Esophagus squamous epithelium (tissue), 4 donors: ENCODE data around the gene TAF1.
"Not testable (repeated sequence)": the region's sequence is repeated elsewhere in the genome, so short reads cannot be mapped to it uniquely, and the experiment has no call there.

Source experiments
- CTCF ChIP-seq, 6 experiments: fragments of 450-650 bp in 4 of 6; fragments of 200-600 bp in 2 of 6; sonication (generic) in 2 of 6; IDR thresholded peaks; one replicate each; pipeline ENCODE4 v1.5.1; 2016 to 2019; ENCODE audit warnings: antibody characterized with exemption in 6 of 6, mild to moderate bottlenecking in 4 of 6, moderate library complexity in 4 of 6
- POLR2A ChIP-seq, 4 donors: fragments of 450-650 bp; IDR thresholded peaks; one replicate each; pipeline ENCODE4 v1.6.1; 2017; ENCODE audit warnings: antibody characterized with exemption in 4 of 4, mild to moderate bottlenecking in 4 of 4, moderate library complexity in 3 of 4

- TF ChIP-seq CTCF, POLR2A (IDR thresholded peaks at IDR 0.05): not testable (repeated sequence)
Observed at GRCh38 chrX:71349867-71350266, 16.3 kb upstream of the TAF1 start.
